Skin epidermis (tissue), 12 donors: ENCODE measurements around the gene LSM12.
"Not testable (repeated sequence)": the region's sequence is repeated elsewhere in the genome, so short reads cannot be mapped to it uniquely, and the experiment has no call there.

Experiments
- H3K27ac ChIP-seq, 21 experiments: fragments of 200-600 bp; sonication (generic) in 11 of 21; one replicate each; pipeline ENCODE4 v1.5.0; 2020; ENCODE audit warnings: mild to moderate bottlenecking in 3 of 21, inconsistent platforms in 2 of 21, moderate library complexity in 2 of 21
- H3K4me3 ChIP-seq, 7 experiments: fragments of 200-600 bp; sonication (generic) in 2 of 7; one replicate each; pipeline ENCODE4 v1.5.0; 2020; ENCODE audit warnings: inconsistent platforms in 2 of 7, mild to moderate bottlenecking in 2 of 7, moderate library complexity in 1 of 7

LSM12 gene

DNA sequence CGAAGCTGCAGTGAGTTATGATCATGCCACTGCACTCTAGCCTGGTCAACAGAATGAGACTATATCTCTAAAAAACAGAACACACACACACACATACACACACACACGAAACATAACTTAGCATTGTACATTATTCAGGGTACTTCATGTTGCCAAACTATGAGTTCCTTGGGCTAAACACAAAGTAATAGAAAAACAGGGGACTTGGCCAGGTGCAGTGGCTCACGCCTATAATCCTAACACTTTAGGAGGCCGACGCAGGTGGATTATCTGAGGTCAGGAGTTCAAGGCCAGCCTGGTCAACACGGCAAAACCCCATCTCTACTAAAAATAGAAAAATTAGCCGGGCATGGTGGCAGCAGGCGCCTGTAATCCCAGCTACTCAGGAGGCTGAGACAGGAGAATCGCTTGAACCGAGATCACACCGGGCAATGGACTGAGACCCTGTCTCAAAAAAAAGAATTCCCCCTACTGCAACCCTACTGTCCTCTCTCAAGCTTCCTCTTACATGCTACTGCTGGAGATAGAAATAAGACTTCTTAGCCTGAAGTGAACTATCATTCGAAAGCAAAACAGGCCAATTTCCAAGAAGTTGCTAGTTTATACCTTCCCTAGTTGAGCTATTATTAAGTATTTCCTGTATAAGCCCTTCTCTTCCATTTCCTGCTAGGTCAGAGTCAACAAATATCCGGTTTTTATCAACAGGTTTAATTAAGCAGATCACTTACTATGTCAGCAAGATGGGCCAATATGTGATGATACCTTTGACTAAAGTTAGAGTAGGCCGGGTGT, 7.2 kb downstream of the LSM12 start:
- no peak overlapping the region for H3K4me3 ChIP-seq
- no peak overlapping the region for H3K27ac ChIP-seq

GRCh38 chr17:44053125-44053872, 13.2 kb downstream of the LSM12 start:
- no peak overlapping the region for H3K27ac ChIP-seq

DNA sequence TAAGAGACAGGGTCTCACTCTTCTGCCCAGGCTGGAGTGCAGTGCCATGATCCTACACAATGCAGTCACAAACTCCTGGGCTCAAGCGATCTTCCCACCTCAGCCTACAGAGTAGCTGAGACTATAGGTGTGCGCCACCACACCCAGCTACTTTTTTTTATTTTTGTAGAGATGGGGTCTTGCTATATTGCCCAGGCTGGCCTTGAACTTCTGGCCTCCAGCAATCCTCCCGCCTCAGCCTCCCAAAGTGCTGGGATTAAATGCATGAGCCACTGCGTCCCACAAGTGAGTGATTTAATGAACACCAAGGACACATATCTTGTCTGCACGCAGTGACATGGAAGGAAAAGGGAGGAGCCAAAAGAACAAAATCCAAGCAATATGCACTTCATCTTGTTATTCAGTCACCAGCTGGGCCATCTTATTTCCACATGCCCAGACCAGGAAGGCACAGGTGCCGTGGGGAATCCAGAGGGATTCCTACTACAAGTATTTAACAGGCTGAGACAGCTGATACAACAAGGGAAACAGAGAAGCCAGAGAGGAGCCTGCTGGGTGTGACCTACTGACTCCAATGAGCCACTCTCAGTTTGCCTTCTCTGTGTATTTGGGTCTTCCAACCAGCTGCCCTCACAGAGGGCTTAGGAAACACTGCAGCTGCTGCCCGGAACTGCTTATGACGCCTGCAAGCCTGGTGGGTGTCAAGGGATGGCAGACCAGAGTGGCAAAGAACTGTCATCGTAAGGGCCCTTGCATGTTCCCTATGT, 17.0 kb downstream of the LSM12 start:
- H3K27ac ChIP-seq: no peak overlapping the region

More at GRCh38 chr17:44053125-44053872, 13.2 kb downstream of the LSM12 start:
- H3K4me3 ChIP-seq: no peak overlapping the region

DNA sequence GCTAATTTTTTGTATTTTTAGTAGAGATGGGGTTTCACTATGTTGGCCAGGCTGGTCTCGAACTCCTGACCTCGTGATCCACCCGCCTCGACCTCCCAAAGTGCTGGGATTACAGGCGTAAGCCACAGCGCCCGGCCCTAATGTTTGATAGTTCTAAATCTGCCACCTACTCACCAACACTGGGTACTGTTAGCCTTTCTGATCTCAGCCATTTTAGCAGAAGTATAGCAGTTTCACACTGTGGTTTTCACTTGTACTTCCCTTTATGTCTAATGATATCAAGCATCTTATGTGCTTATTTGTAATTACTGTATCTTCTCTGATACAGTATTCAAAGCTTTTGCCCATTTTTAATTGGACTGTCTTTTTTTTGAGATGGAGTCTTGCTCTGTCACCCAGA, 19.6 kb downstream of the LSM12 start:
- H3K4me3 ChIP-seq, H3K27ac ChIP-seq: not testable (repeated sequence)

More for the DNA sequence above, 17.0 kb downstream of the LSM12 start:
- no peak overlapping the region for H3K4me3 ChIP-seq

- Histone ChIP-seq H3K27ac (no peak overlapping the region), H3K4me3 (no peak overlapping the region)
Observed at GRCh38 chr17:44045486-44045885, 21.0 kb downstream of the LSM12 start.

DNA sequence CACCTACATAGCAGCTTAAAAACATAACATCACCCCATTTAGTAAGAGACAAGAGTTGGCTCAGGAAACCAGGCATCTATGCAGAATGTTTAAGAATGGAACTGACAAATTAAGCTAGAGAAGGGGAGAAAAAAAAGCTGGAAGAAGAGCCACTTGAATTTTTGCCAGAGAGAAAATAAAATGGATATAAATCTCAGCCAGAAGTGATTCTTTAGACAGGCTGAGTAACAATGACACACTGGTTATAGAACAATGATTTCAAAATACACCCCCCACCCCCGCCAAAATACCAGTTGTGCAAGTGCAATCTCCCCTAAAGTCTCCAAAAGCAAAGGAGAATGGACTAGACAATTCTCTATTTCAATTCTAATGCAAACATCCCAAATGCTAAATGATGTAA, 22.4 kb downstream of the LSM12 start:
- H3K27ac ChIP-seq: peak overlapping the region in 7 of 21 experiments; percentile 6 to 50 (median 28)

DNA sequence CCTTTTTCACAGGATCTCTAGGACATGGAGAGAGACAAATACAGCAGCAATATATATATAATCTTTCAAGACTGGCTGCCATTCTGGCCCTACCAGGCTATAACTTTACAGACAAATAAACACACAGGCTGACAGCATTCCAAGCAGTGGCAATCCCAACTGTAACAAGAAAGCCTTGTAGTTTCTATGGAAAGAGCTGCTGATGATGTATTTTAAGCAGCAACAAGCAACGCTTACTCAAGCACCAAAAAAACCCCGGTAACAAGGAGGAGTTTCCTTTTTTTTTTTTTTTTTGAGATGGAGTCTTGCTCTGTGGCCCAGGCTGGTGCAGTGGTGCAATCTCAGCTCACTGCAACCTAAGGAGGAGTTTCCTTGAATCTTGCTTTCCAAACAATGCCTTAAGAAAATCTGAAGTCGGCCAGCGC, 23.2 kb downstream of the LSM12 start:
- Histone ChIP-seq H3K4me3 (no peak overlapping the region), H3K27ac (peak overlapping the region in 11 of 21 experiments; percentile 6 to 57 (median 31))

More for the DNA sequence above, 22.4 kb downstream of the LSM12 start:
- H3K4me3 ChIP-seq: no peak overlapping the region

- H3K4me3 ChIP-seq: no peak overlapping the region
- peak overlapping the region in 8 of 21 experiments; percentile 0 to 77 (median 21) for H3K27ac ChIP-seq
Observed at GRCh38 chr17:44039829-44040635, 26.4 kb downstream of the LSM12 start.

- peak overlapping the region in 1 of 21 experiments; percentile 55 for H3K27ac ChIP-seq
Observed at GRCh38 chr17:44038604-44039011, 27.9 kb downstream of the LSM12 start.

GRCh38 chr17:44037471-44037870, 29.0 kb downstream of the LSM12 start:
- Histone ChIP-seq H3K4me3 (no peak overlapping the region), H3K27ac (no peak overlapping the region)

More at GRCh38 chr17:44038604-44039011, 27.9 kb downstream of the LSM12 start:
- H3K4me3 ChIP-seq: no peak overlapping the region

- not testable (repeated sequence) for H3K4me3 ChIP-seq, H3K27ac ChIP-seq
Observed at GRCh38 chr17:44034688-44035087, 31.8 kb downstream of the LSM12 start.

DNA sequence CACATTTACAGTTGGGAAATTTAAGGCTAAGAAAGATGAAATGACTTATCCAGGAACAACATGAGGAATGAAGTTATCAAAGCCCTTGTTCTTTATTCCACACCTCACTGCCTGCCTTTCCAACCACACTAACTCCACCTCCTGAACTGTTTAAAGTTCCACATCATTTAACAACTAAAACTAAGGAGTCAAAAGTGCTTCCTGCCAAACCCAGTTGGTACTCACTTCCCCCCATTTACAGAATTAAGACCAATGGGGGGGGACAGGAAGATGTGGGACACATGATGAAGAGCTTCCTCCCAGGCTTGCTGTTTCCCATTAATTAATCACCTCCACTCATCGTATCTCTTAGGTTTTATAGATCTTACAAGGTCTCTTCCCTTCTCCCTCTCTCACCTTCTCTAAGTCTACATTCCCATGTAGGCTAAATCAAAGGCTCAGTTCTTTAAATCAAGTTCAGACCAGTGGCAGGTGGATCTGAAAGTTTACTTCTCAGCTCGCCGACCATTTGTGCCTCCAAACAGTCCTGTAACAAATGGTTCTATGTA, 32.5 kb downstream of the LSM12 start:
- Histone ChIP-seq H3K4me3 (no peak overlapping the region), H3K27ac (peak overlapping the region in 2 of 21 experiments; percentile 5 to 30)

GRCh38 chr17:44030482-44030881, 36.0 kb downstream of the LSM12 start:
- H3K27ac ChIP-seq: no peak overlapping the region

GRCh38 chr17:44029736-44030135, 36.7 kb downstream of the LSM12 start:
- H3K4me3 ChIP-seq: no peak overlapping the region
- H3K27ac ChIP-seq: no peak overlapping the region

More at GRCh38 chr17:44030482-44030881, 36.0 kb downstream of the LSM12 start:
- no peak overlapping the region for H3K4me3 ChIP-seq

DNA sequence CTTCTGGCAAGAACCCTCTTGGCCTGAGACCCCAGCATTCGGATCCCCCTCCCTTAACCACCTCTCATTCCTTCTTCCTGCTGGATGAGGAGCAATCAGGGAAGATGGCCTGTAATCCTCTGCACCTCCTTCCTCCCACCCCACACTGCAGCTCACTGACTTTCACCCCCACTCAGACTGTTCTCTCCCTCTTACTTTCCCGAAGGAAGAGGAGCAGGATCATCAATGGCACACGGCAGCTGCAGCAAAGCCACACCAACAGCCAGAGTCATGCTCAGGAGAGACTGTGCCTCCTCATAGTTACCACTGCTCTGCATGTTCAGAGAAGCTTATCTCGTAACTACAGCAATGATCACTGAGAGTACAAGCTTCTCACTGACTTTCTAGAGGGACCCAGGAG, 41.6 kb downstream of the LSM12 start:
- no peak overlapping the region for H3K27ac ChIP-seq
- no peak overlapping the region for H3K4me3 ChIP-seq

GRCh38 chr17:44024271-44024663, 42.2 kb downstream of the LSM12 start:
- no peak overlapping the region for H3K27ac ChIP-seq

GRCh38 chr17:44023545-44024270, 42.8 kb downstream of the LSM12 start:
- Histone ChIP-seq H3K4me3 (no peak overlapping the region), H3K27ac (no peak overlapping the region)

More at GRCh38 chr17:44024271-44024663, 42.2 kb downstream of the LSM12 start:
- H3K4me3 ChIP-seq: no peak overlapping the region

- H3K4me3 ChIP-seq: no peak overlapping the region
Observed at GRCh38 chr17:44022246-44022645, 44.2 kb downstream of the LSM12 start.

More at GRCh38 chr17:44022246-44022645, 44.2 kb downstream of the LSM12 start:
- H3K27ac ChIP-seq: no peak overlapping the region
